Coronary artery (tissue), 2 donors: Measurements from ENCODE around the gene CHST3.
A peak's percentile ranks its signal among the peaks of the same experiment; 100 is the strongest.
"Not testable (repeated sequence)": the region's sequence is repeated elsewhere in the genome, so short reads cannot be mapped to it uniquely, and the experiment has no call there.

Experiments used
- DNase-seq: peaks from one replicate; pipeline ENCODE4 v3.0.0-alpha.2; 2017; ENCODE audit warnings: low spot score
- H3K27ac ChIP-seq, 2 donors: fragments of 200-600 bp; sonication (generic); one replicate each; pipeline ENCODE4 v1.5.1; 2016 to 2019
- H3K4me3 ChIP-seq: fragments of 200-600 bp; sonication (generic); 2 replicates; pipeline ENCODE4 v1.5.1; 2016; ENCODE audit warnings: mild to moderate bottlenecking, moderate library complexity
- TF ChIP-seq, protein P1 (sequence below): fragments of 200-600 bp; sonication (generic); IDR thresholded peaks from one replicate; pipeline ENCODE4 v1.5.1; 2019; ENCODE audit warnings: antibody characterized with exemption

Gene CHST3, protein sequence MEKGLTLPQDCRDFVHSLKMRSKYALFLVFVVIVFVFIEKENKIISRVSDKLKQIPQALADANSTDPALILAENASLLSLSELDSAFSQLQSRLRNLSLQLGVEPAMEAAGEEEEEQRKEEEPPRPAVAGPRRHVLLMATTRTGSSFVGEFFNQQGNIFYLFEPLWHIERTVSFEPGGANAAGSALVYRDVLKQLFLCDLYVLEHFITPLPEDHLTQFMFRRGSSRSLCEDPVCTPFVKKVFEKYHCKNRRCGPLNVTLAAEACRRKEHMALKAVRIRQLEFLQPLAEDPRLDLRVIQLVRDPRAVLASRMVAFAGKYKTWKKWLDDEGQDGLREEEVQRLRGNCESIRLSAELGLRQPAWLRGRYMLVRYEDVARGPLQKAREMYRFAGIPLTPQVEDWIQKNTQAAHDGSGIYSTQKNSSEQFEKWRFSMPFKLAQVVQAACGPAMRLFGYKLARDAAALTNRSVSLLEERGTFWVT

DNA sequence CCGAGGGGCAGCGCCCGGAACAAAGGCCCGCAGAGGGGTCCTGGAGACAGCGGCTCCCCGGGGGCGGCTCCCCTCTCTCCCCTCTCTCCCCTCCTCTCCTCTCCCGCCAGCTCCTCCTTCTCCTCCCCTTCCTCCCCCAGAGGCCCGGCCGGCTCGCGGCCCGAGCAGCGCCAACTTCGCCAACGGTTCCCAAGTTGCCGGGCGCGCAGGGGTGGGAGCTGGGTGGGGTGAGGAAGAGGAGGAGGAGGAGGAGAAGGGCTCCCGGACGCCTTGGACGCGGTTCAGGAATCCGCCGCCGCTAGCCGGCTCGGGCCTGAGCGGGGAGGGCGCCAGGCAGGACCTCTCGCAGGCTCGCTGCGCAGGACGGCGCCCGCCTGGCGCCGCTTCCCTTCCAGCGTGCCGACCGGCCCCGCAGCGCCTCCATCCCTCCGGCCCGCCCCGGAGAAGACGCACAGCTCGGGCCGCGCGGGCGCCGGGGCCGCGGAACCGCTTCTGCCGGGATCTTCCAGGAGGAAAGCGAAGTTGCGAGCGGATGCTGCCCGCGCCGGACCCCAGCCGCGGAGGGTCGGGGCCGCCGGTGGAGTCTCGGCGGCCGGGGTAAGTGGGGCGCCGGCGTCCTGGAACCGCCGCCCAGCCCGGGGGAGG is at the start of gene CHST3:
TSS of gene CHST3 (plus strand) at position 298 of the 645 bp plus-strand sequence. CDS start 41,448 bp downstream, outside the sequence.
- H3K27ac ChIP-seq, result peak within 1 kb of the TSS; percentile 96 to 98
- H3K4me3 ChIP-seq, result peak within 1 kb of the TSS; percentile 82
- TF ChIP-seq, protein P1, sequence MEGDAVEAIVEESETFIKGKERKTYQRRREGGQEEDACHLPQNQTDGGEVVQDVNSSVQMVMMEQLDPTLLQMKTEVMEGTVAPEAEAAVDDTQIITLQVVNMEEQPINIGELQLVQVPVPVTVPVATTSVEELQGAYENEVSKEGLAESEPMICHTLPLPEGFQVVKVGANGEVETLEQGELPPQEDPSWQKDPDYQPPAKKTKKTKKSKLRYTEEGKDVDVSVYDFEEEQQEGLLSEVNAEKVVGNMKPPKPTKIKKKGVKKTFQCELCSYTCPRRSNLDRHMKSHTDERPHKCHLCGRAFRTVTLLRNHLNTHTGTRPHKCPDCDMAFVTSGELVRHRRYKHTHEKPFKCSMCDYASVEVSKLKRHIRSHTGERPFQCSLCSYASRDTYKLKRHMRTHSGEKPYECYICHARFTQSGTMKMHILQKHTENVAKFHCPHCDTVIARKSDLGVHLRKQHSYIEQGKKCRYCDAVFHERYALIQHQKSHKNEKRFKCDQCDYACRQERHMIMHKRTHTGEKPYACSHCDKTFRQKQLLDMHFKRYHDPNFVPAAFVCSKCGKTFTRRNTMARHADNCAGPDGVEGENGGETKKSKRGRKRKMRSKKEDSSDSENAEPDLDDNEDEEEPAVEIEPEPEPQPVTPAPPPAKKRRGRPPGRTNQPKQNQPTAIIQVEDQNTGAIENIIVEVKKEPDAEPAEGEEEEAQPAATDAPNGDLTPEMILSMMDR, result no peak
- DNase-seq, result peak; percentile 86

DNA sequence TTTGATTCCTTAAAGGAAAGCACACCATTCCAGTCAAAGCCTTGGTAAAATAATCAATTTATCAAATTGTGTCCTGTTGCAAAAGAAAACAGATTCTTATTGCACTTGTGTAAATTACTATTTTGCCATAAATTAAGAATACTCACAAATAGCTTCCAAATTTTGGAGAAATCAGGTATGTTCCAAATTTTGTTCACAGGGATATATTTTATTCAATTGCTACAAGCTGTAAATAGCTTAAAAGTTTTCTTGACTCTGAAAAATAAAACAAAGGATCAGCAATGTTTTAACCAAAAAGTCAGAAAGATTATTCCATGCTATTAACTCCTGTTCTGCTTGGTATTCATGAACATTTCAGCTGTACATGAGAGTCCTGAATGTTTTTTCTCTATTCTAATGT is 47.4 kb upstream of the CHST3 start:
- Histone ChIP-seq H3K27ac (no peak overlapping the region), H3K4me3 (no peak overlapping the region)
- DNase-seq, result no peak
- TF ChIP-seq, protein P1, result no peak

DNA sequence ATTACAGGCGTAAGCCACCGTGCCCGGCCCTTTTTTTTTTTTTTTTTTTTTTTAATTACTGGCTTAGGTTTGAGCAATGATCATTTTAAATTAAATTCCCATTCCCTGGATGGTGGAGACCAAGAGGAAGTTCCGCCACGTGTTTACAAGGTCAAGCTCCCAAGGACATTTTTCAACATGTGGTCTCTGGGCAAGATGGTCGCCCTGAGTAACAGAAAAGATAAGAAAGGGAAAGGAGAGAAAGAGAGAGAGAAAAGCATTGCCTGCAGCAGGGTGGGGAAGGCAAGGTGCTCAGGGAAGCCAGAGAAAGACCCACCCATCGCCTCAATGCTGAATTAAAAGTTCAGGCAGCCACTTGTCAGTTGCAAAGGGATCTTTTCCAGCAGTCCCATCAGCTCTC is 45.2 kb upstream of the CHST3 start:
- no peak overlapping the region for H3K27ac ChIP-seq
- H3K4me3 ChIP-seq, result no peak overlapping the region
- DNase-seq, result no peak
- TF ChIP-seq, protein P1, result no peak

DNA sequence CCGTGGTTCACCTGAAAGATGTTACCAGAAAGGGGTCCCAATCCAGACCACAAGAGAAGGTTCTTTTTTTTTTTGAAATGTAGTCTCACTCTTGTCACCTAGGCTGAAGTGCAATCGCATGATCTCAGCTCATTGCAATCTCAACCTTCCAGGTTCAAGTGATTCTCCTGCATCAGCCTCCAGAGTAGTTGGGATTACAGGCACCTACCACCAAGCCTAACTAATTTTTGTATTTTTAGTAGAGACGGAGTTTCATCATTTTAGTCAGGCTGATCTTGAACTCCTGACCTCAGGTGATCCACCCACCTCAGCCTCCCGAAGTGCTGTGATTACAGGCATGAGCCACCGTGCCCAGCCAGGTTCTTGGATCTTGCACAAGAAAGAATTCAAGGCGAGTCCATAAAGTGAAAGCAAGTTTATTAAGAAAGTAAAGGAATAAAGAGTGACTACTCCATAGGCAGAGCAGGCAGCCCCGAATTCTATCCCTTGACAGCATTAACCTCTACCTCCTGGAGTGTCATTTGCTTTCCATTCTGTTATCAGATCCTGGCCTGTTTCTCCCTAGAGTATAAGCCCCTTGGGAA is 44.1 kb upstream of the CHST3 start:
- H3K27ac ChIP-seq, DNase-seq, H3K4me3 ChIP-seq: not testable (repeated sequence)

DNA sequence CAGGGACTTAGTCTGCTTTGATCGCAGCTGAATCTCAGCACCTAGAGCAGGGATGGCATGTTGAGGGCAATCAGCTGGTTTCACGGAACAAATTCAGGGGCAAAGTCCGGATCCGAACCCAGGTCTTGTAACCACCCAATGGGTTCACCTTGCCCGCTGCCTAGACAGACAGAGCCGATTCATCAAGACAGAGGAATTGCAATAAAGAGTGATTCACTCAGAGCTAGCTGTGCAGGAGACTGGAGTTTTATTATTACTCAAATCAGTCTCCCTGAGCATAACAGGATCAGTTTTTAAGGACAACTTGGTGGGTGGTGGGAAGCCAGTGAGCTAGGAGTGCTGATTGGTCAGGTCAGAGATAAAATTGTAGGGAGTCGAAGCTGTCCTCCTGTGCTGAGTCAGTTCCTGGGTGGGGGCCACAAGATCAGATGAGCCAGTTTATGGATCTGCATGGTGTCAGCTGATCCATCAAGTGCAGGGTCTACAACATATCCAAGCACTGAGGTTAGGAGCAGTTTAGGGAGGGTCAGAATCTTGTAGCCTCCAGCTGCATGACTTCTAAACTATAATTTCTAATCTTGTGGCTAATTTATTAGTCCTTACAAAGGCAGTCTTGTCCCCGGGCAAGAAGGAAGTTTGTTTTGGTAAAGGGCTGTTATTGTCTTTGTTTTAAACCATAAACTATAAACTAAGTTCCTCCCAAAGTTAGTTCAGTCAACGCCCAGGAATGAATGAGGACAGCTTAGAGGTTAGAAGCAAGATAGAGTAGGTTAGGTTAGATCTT is 43.5 kb upstream of the CHST3 start:
- Histone ChIP-seq H3K4me3 (no peak overlapping the region), H3K27ac (peak overlapping the region in 1 of 2 donors; percentile 28)
- TF ChIP-seq, protein P1, result no peak
- DNase-seq, result no peak

DNA sequence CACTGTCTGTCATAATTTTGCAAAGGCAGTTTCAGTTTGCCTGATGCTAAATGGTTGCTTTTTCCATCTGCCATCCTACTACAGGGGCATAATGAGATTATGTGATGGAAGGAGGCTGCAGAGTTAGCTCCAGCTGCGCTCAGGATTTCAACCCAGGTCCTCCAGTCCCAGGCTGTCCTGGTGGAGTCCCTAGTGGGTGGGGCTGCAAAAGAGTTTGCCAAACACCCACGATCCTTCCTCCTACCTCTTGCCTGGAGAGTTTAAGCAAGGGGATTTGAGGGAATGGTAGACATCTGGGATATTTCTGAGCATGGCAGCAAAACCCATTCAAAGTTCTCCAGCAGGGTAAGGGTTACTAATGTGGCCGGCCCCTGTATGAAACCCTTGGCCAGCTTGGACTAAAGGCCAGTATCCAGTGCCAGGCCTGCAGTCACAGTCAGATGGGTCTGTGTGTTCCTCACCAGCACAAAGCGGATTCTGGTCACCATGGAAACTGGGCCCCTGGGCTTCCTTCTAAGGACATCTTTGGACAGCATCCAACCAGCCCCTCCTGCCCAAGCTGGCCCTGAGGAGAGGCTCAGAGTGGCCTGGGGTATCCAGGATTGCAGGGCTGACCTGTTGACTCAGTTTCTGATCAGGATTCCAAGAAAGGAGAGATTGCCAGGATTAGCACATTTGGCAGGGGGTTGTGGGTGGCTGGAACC is 42.7 kb upstream of the CHST3 start:
- Histone ChIP-seq H3K4me3 (no peak overlapping the region), H3K27ac (peak overlapping the region in 1 of 2 donors; percentile 49)
- peak; percentile 83 for DNase-seq
- TF ChIP-seq, protein P1, result no peak
